HEK293T (cell line): ENCODE results near the gene NTF3.

Experiments used
- ARNT ChIP-seq: fragments of 450-650 bp; IDR thresholded peaks from 2 replicates; pipeline ENCODE4 v1.6.1; 2017; ENCODE audit warnings: mild to moderate bottlenecking
- LEF1 ChIP-seq: fragments of 450-650 bp; IDR thresholded peaks from 2 replicates; pipeline ENCODE4 v1.6.1; 2017; ENCODE audit warnings: mild to moderate bottlenecking, borderline replicate concordance

- TF ChIP-seq ARNT (no peak), LEF1 (no peak)
These were observed 81.5 kb downstream of the NTF3 start for GRCh38 chr12:5513406-5513805.
